Stomach (tissue), 4 donors: Measurements from ENCODE around the gene RNF213.

Experiments
- EP300 ChIP-seq: sonication (generic); formaldehyde crosslinking; IDR thresholded peaks from one replicate; pipeline ENCODE4 v1.6.1; 2017; ENCODE audit warnings: antibody characterized with exemption
- POLR2A ChIP-seq, 4 donors: fragments of 450-650 bp; IDR thresholded peaks; one replicate each; pipeline ENCODE4 v1.6.1; 2016; ENCODE audit warnings: antibody characterized with exemption in 4 of 4, control low read depth in 2 of 4, mild to moderate bottlenecking in 1 of 4, moderate library complexity in 1 of 4
- POLR2AphosphoS5 ChIP-seq, 3 donors: sonication (generic); formaldehyde crosslinking; IDR thresholded peaks; one replicate each; pipeline ENCODE4 v1.6.1; 2016; ENCODE audit warnings: antibody characterized with exemption in 3 of 3
- TF ChIP-seq, protein P1 (sequence below), 7 experiments: fragments of 450-650 bp in 4 of 7; fragments of 200-600 bp in 3 of 7; sonication (generic) in 3 of 7; IDR thresholded peaks; one replicate each; pipeline ENCODE4 v1.5.1; 2016 to 2019; ENCODE audit warnings: antibody characterized with exemption in 7 of 7, control low read depth in 2 of 7, mild to moderate bottlenecking in 1 of 7

DNA sequence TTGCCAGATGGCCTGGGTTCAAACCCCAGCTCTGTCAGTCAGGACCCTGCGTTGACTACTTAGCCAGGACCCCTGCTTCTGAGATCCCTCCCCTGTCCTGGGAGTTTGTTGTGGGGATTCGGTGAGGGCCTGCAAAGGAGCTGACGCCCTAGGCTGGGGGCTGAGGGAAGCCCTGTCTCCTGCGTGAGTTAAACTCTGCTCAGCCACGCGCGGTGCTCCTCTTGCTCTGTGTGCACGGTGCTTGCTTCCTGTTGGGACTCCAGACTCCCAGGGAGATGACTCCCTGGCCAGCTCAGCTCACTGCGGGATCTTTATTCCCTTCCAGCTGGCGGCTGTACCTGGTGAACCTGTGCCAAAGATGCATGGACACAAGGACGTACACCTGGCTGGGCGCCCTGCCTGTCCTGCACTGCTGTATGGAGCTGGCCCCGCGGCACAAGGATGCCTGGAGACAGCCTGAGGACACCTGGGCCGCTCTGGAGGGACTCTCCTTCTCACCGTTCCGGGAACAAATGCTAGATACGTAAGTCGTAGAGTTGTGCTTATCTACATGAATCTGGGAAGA lies 37.4 kb downstream of the RNF213 start:
- TF ChIP-seq POLR2A (IDR thresholded peaks at IDR 0.05) (no peak), POLR2AphosphoS5 (IDR thresholded peaks at IDR 0.05) (no peak), EP300 (no peak)
- TF ChIP-seq, protein P1, sequence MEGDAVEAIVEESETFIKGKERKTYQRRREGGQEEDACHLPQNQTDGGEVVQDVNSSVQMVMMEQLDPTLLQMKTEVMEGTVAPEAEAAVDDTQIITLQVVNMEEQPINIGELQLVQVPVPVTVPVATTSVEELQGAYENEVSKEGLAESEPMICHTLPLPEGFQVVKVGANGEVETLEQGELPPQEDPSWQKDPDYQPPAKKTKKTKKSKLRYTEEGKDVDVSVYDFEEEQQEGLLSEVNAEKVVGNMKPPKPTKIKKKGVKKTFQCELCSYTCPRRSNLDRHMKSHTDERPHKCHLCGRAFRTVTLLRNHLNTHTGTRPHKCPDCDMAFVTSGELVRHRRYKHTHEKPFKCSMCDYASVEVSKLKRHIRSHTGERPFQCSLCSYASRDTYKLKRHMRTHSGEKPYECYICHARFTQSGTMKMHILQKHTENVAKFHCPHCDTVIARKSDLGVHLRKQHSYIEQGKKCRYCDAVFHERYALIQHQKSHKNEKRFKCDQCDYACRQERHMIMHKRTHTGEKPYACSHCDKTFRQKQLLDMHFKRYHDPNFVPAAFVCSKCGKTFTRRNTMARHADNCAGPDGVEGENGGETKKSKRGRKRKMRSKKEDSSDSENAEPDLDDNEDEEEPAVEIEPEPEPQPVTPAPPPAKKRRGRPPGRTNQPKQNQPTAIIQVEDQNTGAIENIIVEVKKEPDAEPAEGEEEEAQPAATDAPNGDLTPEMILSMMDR (IDR thresholded peaks at IDR 0.05) = no peak
